ENCODE data around the gene NDUFA3.

The NDUFA3 gene

GRCh38 chr19:54137699-54138488, 35.2 kb downstream of the NDUFA3 start, which contains the start of gene CNOT3:
Gene CNOT3 (plus strand): TSS chr19:54137762. CDS start chr19:54142979, 5,217 bp downstream.
- DNase-seq (ENCODE audit: low spot score), result no peak

DNA sequence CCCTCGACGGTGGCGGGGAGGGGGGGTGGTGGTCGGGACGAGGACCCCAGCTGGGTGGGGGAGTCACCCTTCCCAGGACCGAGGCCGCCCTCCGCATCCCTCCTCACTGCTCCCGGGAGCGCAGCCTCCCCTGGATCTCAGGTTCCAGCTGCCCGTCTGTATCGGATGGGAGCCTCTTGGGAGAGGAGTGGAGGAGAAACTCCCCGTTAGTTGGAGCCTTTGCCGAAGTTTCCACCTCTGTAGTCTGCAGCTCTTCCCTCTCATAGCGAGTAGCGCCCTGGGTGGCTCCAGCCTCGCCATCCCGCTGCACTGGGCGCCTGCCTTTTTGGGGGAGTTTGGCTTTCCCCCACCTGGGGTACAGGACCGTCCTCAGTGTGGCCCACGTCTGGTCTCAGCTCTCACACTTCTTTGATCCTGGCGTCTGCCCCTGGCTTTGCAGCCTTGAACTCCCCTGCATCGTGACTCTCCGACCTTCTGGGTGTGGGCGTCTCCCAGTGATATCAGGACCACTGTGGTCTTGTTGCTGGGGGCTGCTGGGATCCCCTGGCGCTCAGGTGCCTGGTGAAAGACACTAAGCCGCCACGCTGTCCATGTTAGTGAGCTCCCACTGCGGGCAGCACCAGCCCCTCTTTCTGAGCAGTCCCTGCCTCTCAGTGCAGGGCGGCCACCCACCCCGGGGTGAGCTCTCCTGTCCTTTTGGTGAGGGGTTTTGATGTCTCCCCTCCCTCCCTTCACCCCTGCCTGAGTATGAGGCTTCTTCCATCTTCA, 36.0 kb downstream of the NDUFA3 start:
- DNase-seq (ENCODE audit: low spot score), result no peak

DNA sequence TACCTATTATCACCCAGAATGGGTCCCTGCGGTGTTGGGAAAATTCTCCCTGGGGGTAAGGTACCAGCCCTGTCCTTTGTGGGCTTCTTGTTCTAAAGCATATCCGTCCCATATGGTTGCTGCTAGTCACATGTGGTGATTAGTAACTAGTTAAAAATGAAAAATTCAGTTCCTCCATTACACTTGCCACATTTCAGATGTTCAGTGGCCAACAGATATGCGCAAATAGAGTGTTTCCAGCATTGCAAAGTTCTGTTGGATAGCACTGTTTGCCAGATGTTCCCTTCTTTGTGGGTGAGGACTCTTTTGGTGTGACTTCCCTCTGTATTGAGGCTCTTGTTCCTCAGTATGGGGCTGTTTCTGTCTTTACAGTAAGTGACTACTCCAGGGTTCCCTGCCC, 38.7 kb downstream of the NDUFA3 start:
- no peak for DNase-seq (ENCODE audit: low spot score)

DNA sequence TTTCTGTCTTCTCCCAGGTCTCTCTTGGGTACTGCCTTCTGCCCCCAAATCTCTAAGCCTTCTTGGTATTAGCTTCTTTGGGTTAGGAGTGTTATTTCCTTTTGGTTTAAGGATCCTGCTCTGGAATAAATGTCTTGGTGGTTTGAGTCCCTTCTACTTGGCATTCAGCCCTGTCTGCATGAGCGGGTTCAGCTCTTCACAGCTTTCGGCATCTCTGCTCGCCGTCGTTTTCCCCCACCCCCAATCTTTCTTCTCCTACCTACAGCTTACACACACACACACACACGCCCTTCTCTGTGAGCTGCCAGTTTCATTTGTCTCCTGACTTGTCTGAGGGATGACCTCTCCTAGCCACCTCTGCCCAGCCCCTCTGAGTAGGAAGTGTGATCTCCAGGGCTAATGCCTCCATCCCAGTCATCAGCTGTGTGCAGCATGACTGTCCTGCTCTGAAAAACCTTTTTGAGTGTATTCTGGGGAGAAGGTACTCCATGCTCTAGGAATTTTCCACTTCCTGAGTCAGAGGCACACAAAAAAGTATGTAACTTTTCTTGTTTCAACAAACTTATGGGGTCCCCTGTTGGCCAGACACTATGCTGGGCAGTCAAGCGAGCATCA, 39.6 kb downstream of the NDUFA3 start:
- no peak for DNase-seq (ENCODE audit: low spot score)

DNA sequence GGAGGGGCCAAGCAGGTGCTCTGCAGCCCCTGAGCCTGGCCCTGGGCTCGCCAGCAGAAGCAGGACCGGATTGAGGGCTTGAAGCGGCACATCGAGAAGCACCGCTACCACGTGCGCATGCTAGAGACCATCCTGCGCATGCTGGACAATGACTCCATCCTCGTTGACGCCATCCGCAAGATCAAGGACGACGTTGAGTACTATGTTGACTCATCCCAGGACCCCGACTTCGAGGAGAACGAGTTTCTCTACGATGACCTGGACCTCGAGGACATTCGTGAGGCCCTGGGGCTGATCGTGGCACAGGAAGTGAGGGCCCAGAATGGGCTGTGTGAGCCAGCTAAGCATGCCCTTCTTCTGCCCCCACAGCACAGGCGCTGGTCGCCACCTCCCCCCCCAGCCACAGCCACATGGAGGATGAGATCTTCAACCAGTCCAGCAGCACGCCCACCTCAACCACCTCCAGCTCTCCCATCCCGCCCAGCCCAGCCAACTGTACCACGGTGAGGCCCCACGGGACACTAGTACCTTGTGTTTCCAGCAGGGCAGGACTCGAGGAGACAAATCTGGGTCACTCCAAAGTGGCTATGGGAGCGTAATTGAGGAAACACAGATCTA, 43.0 kb downstream of the NDUFA3 start:
- DNase-seq (ENCODE audit: low spot score), result no peak

DNA sequence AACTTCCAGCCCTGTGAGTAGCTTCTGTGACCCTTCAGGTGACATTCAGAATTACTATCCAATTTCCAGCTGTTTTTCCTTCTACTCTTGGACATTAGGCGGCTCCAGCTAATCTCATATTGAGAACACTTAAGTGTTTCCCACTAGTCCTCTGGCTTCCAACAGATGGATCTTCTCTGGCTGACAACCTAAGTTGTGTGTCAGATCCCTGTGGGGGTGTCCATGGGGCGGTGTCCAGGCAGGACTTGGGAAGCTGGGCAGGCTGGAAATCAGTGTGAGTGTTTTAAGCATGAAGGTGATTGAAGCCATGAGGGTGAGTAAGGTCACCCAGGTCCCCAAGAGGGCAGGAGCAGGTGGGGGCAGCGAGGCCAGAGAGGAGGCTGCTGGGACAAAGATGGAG, 45.0 kb downstream of the NDUFA3 start:
- DNase-seq (ENCODE audit: low spot score), result no peak

- DNase-seq (ENCODE audit: low spot score), result no peak
Observed at GRCh38 chr19:54148158-54148557, 45.5 kb downstream of the NDUFA3 start.

- DNase-seq (ENCODE audit: low spot score), result no peak
Observed at GRCh38 chr19:54149021-54149812, 46.6 kb downstream of the NDUFA3 start.

DNA sequence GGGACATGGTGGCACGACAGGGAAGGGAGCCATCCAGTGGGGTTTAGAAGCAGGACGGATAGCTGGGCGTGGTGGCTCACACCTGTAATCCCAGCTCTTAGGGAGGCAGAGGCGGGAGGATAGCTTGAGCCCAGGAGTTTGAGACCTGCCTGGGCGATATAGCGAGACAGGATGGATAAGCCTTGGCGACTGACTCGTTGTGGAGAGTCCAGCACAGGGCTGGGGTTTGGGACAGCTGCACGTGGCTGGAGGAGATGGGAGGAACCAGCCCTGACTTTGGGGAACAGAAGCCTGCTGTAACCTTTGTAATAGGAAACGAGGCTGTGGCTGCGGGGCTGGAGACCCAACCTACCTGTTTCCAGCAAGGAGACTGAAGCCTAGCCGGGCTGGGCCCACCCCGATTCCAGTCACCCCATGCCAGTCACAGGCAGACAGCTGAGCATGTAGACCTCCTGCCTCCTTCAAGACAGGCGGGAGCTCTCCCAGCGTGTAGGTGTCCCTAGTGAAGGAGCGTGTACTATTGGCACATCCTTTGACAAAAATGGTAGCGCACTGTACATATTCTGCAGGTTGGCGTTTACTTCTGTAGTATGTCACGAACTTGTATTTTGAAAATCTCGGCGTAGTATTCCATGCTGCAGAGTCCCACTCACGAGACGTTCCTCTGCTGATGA, 48.8 kb downstream of the NDUFA3 start:
- DNase-seq (ENCODE audit: low spot score), result peak; percentile 39

DNA sequence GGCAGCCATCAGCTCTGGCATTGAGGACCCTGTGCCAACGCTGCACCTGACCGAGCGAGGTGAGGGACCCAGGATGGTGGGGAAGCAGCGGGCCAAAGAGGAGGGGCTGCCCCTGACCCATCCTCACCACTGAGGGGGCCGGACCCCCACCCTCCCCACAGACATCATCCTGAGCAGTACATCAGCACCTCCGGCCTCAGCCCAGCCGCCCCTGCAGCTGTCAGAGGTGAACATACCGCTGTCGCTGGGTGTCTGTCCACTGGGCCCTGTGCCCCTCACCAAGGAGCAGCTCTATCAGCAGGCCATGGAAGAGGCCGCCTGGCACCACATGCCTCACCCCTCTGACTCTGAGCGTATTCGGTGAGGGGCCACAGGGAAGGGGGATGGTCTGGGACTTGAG, 49.6 kb downstream of the NDUFA3 start:
- DNase-seq (ENCODE audit: low spot score), result no peak

GRCh38 chr19:54152878-54153524, 50.3 kb downstream of the NDUFA3 start:
- DNase-seq (ENCODE audit: low spot score), result no peak

DNA sequence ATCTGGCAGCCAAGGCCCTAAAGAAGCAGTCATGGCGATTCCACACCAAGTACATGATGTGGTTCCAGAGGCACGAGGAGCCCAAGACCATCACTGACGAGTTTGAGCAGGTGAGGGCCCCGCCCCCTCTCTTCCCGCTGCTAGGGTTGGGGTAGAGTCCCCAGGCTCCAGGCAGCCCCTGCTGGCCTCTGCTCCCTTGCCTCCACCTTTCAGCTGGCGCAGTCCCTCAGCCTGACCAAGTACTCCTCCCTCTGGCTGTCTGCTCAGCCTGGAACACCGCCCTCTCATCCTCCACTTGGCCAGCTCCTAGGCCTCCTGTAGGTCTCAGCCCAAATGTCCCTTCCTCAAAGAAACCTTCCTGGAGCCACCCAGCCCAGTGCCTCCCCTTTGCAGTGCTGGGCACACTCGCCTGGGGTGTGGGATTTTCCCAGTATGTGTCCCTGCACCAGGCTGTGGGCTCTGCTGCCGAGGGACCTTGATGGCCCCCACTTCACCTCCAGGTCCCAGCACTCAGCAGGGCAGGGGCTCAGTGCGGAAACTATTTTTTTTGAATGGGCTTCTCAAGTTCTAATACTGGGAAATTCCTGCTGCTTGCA, 51.2 kb downstream of the NDUFA3 start:
- no peak for DNase-seq (ENCODE audit: low spot score)

GRCh38 chr19:54154603-54155345, 52.1 kb downstream of the NDUFA3 start:
- no peak for DNase-seq (ENCODE audit: low spot score)

DNA sequence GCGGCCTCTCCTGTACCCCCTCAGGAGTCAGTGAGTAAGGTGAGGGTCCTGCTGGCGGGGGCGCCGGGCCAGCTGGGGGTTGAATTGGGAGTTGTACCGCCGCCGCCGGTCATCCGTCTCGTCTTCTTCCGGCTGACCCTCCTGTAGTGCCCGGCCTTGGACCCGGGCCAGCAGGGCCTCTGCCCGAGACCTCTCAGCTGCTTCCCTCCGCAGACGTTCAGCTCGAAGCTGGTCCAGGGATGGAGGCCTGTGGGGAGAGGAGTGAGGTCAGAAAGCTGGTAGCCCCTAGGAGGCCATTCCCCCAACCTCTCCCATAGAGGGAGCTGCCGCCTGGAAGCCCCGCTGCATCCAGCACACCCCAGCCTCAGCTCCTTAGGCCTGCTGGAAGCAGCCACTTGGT, 53.0 kb downstream of the NDUFA3 start:
- DNase-seq (ENCODE audit: low spot score), result no peak

DNA sequence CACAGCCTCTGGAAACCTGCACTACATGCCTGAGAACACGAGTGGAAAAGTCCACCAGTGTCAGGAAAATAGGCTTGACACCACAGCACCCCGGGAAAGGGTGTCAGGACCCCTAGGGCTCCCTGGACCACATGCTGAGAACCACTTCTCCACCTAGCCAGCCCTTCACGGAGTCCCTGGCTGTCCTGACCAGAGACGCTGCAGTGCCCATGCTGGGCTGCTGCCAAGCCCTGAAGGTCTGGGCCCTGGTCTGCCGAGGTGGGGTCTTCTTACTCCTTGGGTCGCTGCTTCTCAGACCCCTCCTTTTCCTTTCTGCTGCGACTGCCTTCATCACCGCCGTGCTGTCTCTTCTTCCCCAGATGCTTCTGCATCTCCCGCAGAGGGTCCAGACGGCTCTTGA, 53.8 kb downstream of the NDUFA3 start:
- DNase-seq (ENCODE audit: low spot score), result no peak

DNA sequence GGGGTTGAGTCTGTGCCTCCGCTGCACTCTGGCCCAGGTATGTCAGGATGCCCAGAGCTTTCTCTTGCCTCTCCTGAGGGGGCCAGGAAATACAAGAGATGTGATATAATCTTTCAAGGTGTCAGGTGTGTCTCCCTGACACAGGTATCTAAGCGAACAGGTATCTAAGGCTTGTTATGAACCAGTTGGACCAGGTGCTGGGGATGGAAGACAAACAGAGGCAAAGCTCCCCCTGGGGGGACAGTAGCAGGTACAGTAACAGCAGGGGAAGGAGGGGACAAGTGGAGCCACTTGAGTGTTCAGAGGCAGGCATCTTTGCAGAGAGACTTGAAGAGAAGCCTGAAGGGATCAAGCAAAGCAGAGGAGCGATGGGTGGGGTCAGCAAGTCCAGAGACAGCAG, 54.3 kb downstream of the NDUFA3 start:
- DNase-seq (ENCODE audit: low spot score), result no peak
